Middle frontal gyrus (tissue), 1 donor: Measurements from ENCODE around the gene FCGR3A.
"Not testable (repeated sequence)": the region's sequence is repeated elsewhere in the genome, so short reads cannot be mapped to it uniquely, and the experiment has no call there.

Experiments
- DNase-seq: peaks from one replicate; pipeline ENCODE4 v3.0.0-alpha.2; 2015; ENCODE audit warnings: low spot score; ENCODE audit errors: extremely low spot score

Gene FCGR3A

DNA sequence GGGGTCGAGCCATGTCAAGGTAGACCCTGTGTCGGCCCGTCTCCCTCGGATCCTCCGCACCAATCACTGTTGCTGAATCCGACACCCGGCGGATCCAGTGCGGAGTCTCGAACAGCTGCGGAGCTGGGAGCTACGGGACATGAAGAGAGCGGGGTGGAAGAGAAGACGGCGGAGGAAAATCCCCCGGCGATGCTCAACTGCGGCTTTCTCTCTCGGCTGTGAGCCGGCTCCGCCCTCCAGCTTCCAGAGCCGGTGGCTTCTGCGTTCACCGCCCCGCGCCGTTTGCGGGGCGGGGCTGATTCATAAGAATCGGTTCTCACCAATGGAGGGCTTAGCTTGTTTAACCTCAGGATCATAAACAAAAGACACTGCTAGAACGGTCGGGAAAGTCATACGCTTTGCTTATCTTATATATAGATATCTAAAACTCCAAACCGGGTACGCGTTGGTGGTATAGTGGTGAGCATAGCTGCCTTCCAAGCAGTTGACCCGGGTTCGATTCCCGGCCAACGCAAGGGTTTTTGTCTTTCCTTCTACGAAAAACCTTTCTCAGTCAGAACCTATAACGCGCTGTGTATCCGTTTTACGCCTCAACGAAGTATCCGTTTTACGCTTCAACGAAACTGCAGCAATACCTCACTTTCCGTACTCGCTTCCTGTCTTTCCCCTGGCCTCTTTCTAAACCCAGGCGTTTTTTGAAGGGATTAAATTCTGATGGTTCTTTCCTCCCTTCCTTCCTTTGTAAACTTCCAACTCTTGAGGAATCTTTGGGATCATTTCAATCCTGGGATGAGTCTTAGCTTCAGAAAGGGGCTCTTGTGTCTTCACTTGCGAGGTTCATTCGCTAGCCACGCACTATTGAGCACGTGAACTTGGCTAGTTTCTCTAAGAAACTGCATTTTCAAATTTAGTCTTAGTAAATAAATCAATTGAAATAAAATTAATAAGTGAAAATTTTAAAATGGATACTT, 18.7 kb downstream of the FCGR3A start:
- DNase-seq: peak; percentile 81

DNA sequence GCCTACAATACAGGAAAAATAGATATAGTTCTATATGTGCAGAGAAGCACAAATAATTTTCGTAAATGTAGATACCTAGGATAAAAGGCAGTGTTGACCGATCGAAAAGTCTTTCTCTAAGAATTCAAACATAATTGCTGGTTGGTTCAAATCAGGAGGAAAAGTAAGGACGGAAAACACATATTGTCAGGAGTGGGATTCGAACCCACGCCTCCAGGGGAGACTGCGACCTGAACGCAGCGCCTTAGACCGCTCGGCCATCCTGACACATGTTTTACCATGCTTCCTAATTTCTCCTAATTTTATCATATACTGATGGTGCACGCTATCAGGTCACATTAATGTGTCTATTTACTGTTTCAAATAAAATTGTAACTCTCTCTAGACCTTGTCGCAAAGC, 19.5 kb downstream of the FCGR3A start:
- peak; percentile 37 for DNase-seq

DNA sequence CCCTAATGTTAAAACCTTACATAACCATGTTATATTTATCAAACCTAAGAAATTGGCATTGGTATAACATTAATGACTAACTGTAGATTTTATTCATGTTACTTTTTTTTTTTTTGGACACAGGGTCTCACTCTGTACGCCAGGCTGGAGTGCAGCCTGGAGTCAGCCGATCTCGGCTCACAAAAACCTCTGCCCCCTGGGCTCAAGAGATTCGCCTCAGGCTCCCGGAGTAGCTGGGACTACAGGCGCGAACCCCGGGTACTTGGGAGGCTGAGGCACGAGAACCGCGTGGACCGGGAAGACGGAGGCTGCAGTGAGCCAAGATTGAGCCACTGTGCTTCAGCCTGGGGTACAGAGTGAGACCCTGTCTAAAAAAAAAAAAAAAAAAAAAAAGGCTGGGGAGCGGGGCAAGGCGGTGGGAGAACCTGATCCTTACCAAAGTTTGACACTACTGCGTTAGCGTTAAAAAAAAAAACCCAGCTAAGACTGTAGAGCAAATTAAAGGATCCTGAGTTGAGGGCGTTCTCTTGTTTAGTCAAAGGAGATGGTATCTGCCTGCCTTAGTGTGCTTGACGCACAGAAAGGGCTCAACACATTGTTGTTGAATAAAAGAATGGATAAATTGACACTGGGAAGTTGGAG, 20.0 kb downstream of the FCGR3A start:
- DNase-seq: not testable (repeated sequence)

DNA sequence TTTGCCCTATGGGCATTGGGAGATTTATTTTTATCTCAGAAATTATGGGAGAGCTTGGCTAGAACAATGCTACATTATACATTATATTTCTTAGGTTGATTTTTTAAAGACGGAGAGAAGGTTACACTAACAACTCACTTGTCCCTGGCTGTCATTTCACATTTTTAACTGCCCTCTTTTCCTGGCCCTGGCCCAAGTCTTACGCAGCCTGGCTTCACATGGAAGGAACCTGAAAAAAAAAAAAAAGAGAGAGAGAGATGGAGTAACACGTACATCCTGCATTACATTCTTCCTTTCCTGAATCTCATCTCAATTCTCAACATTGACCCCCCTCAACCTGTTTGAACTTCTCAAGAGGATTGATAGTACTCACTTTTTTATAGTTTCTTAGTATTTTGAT, 21.1 kb downstream of the FCGR3A start:
- DNase-seq: not testable (repeated sequence)

DNA sequence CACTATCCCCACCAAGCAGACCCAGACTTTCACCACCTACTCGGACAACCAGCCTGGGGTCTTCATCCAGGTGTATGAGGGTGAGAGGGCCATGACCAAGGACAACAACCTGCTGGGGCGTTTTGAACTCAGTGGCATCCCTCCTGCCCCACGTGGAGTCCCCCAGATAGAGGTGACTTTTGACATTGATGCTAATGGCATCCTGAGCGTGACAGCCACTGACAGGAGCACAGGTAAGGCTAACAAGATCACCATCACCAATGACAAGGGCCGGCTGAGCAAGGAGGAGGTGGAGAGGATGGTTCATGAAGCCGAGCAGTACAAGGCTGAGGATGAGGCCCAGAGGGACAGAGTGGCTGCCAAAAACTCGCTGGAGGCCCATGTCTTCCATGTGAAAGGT, 23.7 kb downstream of the FCGR3A start:
- not testable (repeated sequence) for DNase-seq

DNA sequence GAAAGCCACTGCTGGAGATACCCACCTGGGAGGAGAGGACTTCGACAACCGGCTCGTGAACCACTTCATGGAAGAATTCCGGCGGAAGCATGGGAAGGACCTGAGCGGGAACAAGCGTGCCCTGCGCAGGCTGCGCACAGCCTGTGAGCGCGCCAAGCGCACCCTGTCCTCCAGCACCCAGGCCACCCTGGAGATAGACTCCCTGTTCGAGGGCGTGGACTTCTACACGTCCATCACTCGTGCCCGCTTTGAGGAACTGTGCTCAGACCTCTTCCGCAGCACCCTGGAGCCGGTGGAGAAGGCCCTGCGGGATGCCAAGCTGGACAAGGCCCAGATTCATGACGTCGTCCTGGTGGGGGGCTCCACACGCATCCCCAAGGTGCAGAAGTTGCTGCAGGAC, 24.3 kb downstream of the FCGR3A start:
- not testable (repeated sequence) for DNase-seq

DNA sequence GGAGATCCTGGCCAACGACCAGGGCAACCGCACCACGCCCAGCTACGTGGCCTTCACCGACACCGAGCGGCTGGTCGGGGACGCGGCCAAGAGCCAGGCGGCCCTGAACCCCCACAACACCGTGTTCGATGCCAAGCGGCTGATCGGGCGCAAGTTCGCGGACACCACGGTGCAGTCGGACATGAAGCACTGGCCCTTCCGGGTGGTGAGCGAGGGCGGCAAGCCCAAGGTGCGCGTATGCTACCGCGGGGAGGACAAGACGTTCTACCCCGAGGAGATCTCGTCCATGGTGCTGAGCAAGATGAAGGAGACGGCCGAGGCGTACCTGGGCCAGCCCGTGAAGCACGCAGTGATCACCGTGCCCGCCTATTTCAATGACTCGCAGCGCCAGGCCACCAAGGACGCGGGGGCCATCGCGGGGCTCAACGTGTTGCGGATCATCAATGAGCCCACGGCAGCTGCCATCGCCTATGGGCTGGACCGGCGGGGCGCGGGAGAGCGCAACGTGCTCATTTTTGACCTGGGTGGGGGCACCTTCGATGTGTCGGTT, 24.8 kb downstream of the FCGR3A start:
- DNase-seq: not testable (repeated sequence)

DNA sequence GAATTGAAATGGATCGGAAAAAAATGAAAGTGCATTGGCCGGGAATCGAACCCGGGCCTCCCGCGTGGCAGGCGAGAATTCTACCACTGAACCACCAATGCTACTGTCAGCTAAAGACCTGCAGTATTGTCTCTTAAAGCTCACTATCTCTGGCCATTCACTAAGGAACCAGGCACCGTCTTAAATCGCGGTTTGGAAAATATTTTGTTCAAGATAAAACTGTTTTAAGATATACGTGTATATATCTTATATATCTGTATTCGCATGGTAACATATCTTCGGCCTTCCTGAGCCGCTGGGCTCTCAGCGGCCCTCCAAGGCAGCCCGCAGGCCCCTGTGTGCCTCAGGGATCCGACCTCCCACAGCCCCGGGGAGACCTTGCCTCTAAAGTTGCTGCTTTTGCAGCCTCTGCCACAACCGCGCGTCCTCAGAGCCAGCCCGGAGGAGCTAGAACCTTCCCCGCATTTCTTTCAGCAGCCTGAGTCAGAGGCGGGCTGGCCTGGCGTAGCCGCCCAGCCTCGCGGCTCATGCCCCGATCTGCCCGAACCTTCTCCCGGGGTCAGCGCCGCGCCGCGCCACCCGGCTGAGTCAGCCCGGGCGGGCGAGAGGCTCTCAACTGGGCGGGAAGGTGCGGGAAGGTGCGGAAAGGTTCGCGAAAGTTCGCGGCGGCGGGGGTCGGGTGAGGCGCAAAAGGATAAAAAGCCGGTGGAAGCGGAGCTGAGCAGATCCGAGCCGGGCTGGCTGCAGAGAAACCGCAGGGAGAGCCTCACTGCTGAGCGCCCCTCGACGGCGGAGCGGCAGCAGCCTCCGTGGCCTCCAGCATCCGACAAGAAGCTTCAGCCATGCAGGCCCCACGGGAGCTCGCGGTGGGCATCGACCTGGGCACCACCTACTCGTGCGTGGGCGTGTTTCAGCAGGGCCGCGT, 25.5 kb downstream of the FCGR3A start, which contains the start of gene HSPA6:
Gene HSPA6, plus strand, starts transcription at position 724 of the 925 bp plus-strand sequence. Its CDS starts 119 bp downstream, at position 843.
- peak; percentile 80 for DNase-seq

DNA sequence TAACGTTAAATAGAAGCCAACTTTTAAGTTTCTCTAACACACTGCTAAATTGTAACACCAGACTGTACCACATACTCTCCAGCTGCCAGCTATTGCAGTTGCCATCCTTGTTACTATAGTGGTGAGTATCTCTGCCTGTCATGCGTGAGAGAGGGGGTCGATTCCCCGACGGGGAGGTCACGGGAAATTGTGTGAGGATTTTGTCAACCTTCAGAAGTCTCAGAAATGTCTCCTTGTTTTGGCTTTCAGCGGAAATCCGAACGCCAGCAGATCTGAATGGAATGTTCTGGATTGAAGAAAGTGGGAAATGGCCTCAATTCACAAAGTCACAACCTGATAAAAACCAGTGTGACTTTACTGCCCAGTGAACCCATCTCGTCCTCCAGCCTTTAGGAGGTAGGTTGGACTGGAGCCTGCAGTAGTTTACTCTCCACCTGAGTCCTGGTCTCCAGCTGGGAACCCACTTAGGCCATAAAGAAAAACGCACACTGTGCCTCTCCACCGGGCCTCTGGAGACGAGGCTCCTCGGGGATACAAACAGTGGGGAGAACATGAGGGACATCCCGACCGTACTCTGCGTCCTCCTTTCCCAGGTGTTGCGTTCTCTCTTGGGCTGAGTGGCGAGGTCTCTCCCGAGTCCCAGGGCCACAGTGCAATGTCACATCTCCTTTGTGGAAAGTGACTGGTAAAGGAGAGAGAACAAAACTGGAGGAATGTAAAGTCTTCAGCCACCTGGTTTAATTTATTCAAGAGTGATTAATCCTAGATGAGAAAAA, 26.4 kb downstream of the FCGR3A start:
- not testable (repeated sequence) for DNase-seq

DNA sequence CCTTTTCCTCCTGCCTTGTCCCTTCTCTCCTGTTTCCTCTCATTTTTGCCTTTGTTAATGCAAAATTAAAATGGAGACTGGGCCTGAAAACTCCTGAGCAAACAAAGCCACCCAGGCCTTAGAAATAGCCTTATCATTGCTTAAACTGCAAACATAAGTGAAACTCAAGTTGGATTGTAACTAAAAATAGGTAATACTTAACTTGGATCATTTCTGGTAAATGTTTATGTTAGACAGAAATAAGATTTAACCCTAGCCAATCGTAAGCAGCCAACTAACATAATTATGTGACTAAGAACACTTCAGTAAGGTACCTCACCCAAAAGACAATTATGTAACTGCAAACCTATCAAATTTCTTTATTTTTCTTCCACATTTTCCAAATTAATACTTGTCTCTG, 35.7 kb downstream of the FCGR3A start:
- not testable (repeated sequence) for DNase-seq

DNA sequence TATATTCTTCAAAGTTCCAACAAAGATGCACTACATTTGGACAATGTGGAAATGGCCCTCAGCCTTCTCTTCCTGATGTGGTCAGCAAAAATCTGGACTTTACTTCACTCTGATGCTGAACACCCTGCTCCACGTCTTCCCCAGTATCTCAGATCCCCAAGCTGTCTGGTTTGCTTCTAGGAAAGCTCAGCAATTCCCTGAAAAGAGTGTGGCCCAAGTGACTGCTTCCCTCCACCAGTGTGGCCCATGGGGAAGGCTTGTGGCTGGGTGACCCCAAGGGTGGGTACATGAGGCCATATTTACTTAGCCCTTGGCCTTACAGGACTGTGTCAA, 36.2 kb downstream of the FCGR3A start:
- DNase-seq: not testable (repeated sequence)

DNA sequence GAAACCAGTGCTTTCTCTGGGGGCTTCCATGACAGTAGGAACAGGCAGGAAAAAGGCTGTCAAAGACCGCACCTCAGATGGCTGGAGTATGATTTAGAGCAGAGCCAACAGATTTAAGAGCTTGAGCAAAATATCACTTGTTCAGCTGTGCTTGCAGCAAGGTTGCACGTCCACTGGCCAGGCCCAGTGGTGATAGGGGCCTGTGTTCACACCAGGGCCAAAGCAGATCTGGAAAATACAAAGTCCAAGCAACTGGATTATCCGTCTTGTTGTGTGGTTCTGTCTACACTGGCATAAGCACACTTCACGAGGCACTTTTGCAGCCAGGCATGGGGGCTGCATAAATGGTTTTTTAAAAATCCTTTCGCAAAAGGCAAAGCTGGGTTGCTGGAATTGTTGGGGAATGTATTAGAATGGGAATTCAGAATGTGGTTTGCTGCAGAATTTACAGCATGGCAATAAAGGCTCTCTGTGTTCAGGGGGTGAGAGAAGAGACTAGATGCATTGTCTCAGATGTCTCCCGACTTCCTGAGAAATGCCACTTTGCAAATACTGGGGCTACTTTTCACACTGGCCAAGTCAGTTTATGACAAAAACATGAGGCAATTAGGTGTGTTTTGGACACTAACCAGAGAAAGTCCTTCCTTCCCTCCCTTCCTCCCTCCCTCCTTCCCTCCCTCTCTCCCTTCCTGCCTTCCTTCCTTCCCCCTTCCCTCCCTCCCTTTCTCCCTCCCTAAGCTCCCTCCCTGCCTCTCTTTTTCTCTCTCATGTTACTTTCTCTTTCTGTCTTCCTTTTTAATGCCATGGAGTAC, 36.8 kb downstream of the FCGR3A start:
- DNase-seq: not testable (repeated sequence)

DNA sequence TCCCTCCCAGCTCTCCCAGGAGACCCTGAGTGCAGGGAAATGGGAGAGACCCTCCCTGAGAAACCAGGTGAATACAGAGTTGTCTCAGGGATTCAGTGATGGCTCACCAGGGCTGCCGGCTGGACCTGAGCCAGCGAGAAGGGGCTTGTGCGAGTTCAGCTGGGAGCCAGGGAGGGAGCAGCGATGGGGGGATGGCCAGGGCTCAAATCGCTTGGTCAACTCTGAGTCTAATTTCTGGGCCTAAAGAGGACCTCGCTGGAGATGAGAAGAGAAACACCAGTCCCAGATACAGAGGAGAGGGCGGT, 37.9 kb downstream of the FCGR3A start:
- no peak for DNase-seq

DNA sequence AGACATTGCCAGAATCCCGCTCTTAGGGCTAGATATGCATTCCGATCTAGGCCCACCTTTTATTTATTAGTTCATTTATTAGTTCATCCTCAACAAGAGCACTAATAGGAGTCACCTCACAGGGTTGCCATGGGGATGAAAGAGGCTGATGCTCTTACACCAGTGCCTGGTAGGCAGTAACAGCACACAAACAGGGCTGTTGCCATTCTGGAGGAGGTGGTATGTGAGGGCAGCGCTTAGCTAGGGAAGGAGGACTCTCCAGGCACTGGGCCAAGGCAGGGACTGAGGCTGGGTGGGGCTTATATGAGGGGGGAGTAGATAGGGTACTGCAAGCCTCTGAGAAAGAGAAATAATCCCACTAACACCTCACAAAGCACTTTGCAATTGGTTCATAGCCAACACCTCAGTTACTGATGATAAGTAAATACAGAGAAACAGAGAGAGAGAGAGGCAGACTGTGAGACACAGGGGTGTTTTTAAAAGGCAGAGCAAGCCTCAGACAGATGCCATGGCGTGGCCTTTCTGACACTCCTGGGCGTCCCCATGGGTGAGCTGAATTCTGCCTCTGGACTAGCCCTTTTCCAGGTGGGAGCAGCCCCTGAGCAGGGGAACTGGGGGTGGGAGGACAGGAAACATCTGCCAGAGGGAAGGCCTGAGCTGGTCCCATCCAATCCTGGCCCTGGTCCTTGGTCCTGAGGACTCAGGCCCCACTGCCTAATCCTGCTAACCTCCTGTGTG, 38.4 kb downstream of the FCGR3A start:
- no peak for DNase-seq

DNA sequence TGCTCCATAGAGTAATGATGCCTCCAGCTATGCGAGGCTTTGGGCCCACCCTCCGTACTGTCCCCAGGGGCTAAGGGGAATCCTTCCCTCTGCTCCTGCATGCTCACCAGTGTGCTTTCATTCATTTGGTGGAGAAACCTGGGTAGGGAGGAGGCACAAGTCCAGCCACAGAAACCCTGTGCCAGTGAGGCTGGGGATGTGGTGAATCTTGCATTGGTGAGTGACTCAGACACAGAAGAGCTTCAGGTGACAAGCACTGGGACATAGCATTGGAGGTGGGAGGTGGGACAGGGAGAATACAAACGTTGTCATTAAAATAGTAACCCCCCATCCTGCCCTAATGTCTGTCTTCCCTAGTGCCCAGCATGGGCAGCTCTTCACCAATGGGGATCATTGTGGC, 39.1 kb downstream of the FCGR3A start:
- no peak for DNase-seq

DNA sequence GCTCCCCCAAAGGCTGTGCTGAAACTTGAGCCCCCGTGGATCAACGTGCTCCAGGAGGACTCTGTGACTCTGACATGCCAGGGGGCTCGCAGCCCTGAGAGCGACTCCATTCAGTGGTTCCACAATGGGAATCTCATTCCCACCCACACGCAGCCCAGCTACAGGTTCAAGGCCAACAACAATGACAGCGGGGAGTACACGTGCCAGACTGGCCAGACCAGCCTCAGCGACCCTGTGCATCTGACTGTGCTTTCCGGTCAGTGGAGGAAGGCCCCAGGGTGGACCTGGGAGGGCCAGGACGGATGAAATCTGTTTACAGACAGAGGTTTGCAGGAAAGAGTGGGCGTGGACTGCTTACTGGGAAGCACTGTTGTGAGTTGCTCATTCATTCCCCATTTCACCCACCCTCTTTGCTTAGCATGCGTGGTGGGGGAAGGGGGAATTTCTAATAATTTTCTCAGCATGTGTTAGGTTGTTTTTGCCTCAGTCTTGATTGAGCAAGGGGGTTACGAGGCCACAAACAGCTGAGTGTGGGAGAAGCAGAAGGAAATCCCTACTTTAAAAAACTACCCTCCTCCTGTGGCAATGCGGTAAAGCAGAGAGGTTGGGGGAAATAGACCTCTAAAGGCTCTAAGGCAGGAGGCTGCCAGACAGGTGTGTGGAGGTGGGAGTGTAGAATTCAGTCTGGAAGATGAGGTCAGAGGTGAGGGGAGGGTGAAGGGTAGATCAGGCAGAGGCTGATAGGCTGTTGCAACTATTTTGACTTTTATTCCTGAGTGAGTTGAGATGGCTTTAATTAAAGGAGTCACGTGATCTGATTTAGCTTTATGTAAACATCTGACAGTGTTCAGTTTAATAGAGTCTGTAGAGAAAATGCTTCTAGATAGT, 43.0 kb downstream of the FCGR3A start:
- DNase-seq: no peak

DNA sequence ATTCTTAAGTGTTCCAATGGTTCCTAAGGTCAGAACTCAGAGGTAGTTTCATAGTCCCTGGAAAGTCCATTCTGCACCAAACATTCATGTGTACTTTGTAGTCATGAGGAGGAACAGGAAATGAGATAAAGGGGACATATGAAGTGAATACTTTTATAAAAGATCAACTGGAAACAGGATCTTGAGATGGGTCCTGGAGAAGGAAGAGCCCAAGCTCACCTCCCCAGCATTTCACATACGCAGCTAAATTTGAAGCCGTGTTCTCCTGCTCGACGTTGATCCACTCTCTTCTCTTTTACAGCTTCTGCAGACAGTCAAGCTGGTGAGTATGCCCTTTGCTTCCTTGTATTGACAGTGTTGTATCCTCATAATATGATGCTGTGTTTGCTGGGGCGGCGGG, 43.9 kb downstream of the FCGR3A start:
- DNase-seq: no peak

DNA sequence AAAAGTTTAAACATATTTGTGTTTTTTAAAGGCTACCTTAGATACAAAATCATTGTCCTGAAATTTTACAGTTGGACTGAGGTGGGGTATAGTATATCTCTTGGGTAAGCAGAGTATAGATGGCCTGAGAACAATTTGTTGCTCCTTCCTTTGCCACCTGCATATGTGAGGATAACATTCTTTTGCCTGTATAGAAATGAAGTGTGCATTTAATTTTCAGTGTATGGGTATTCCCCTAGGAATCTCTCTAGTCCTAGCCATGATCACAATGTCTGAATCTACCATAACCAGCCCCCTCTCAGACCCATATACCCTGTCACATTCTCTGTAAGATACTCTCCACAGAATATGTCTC, 46.2 kb downstream of the FCGR3A start:
- no peak for DNase-seq
